ENCODE measurements around the gene TSC22D1. TPM values are rescaled to one million over a fixed set of nuclear protein-coding genes. Genes with fewer than 3 reads are reported as not detected.

TSC22D1 gene
- total RNA-seq, 1 experiment from 2014 or later, result 194 TPM

GRCh38 chr13:44382635-44383145 is 193.4 kb downstream of the TSC22D1 start:
- ChIA-PET POLR2A (ENCODE audit: unreplicated experiment) (no interaction called here), CTCF (no interaction called here)
- Histone ChIP-seq H3K4me2 (ENCODE audit: low read length) (no peak overlapping the region), H3K79me2 (ENCODE audit: low read length) (no peaks in the 10 kb centered on the region), H3K9me2 (replicated peaks; ENCODE audit: low read length) (no peaks in the 10 kb centered on the region), H3K27ac (ENCODE audit: low read length) (no peak overlapping the region), H3K4me3 (ENCODE audit: low read length) (no peak overlapping the region), H3K4me1 (ENCODE audit: insufficient read depth, low read length) (peaks cover 9% of the 10 kb centered on the region; the same call in 1 of the 2 replicates), H2AFZ (ENCODE audit: low read length) (no peak overlapping the region), H3K9me3 (ENCODE audit: low read length) (no peaks in the 10 kb centered on the region), H3F3A (ENCODE audit: low read length, unreplicated experiment) (no peaks in the 10 kb centered on the region), H3K36me3 (ENCODE audit: low read depth, low read length) (no peaks in the 10 kb centered on the region), H4K20me1 (ENCODE audit: low read length) (no peaks in the 10 kb centered on the region), H3K9ac (ENCODE audit: low read length) (no peak overlapping the region), H3K27me3 (ENCODE audit: low read length) (no peaks in the 10 kb centered on the region)
- ATAC-seq (no peak), DNase-seq (no peak)
- intact Hi-C loops (cut with micrococcal nuclease), result no loop called here
- TF ChIP-seq CTCF (conservative IDR thresholded peaks at IDR 0.05; ENCODE audit: low read depth, low read length) (no peak), EZH2 (IDR thresholded peaks at IDR 0.05; ENCODE audit: low read length, unreplicated experiment) (no peak), EZH2phosphoT487 (IDR thresholded peaks at IDR 0.05; ENCODE audit: borderline replicate concordance, low read length) (no peak)
- BruUV-seq (replicated peaks), result no TSS peak

Other genes with a start within 250 kb of the TSC22D1 start
- gene SERP2, start 202.5 kb downstream of the TSC22D1 start, total RNA-seq (2014; rRNA removed), result 1.0 and 1.2 TPM in 2 replicates